NCI-H1436 (cell line): ENCODE results near the gene POLR1A.

Experiments
- DNase-seq: peaks from one replicate; lab custom pipeline; 2025; lab: John Stamatoyannopoulos, UW

POLR1A gene

GRCh38 chr2:86064006-86064405 is 41.7 kb downstream of the POLR1A start:
- DNase-seq: no peak

DNA sequence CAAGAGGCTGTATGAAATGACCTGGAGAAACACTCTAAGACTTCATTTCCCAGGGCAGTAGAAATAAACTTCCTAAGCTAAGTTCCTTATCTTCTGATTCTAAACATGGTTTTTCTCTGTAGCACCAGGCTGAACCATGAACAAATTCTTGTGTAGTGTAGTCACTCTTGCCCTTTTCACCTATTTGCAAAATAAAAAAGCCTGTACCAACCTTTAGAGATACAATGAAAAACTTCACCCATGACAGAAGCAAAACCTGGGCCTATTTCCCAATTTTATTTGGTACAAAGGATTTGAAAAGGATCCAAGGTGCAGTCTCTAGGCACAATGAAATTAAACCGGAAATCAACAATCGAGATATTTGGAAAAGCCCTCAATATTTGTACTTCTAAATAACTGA is 43.6 kb downstream of the POLR1A start:
- no peak for DNase-seq

DNA sequence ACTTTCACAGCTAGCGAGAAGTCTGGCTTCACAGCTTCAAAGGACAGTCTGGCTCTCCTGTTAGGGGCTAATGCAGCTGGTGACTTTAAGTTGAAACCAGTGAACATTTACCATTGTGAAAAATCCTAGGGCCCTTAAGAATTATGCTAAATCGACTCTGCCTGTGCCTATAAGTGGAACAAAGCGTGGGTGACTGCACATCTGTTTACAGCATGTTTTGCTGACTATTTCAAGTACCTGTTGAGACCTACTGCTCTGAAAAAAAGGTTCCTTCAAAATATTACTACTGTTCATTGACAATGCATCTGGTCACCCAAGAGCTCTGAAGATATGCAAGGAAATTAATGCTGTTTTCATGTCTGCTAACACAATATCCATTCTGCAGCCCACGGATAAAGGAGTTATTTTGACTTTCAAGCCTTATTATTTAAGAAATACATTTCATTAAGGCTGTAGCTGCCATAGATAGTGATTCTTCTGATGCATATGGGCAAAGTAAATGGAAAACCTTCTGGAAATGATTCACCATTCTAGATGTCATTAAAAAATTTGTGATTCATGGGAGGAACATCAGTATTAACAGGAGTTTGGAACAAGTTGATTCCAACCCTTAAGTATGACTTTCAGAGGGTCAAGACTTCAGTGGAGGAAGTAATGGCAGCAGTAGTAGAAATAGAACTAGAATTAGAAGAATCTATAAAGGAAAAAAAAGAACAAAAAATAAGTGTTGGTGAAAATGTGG is 48.9 kb downstream of the POLR1A start:
- DNase-seq: no peak

DNA sequence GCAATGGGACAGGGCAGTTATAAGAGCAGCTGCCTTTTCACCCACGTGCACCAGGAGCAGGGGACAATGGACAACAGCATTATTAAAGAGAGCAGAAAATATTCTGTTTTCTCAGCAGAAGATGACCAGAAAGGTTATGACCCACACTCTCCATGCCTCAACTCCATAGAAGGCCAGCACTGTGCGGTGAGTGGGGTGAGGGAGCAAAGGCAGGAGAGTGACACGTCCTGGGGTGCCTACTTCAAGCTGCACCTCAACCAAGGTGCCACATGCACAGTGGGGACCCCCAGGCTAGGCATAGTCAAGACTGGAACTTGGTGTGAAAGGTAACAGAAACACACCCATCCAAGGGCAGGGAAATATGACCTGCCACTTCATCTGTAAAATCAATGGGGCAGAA is 50.4 kb downstream of the POLR1A start:
- DNase-seq: no peak

- DNase-seq: no peak
These were observed 51.1 kb downstream of the POLR1A start for GRCh38 chr2:86054535-86055082.

DNA sequence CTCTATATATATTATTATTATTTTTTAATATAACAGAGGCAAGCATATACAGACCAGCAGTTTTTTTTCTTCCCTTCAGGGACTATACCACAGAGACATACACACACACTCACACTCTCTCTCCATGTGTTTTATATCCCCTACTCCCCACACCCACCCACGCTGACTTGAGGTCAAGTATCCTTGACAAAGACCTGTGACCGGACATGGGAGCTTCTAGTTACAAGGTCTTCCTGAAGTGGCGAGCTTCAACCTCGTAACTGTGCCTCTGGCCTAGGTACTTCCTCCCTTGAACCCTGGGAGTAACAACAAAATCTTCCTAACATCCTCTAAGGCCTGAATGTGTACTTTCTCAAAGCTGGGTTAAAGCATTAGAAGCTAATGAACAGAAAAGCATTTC is 52.5 kb downstream of the POLR1A start:
- DNase-seq: no peak

- no peak for DNase-seq
These were observed 53.0 kb downstream of the POLR1A start for GRCh38 chr2:86052676-86053075.

DNA sequence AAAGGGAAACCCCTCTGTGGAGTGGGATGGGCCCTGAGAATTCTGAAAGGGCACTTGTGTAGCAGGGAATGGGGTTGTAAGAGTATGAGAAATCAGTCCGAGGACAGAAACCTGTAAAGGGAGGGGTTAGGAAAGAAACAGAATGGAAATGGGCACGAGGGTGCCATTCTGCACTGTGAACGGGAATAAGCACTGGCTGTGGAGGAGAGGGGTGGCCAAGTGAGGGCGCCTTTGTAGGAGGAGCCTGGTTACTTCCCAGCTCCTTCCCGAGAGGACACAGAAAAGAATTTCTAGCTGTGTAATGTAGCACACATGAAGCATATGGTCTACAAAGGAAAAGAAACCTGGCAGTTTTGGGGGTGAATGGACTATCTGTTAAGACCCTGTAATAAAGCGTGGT is 53.4 kb downstream of the POLR1A start:
- DNase-seq: no peak

DNA sequence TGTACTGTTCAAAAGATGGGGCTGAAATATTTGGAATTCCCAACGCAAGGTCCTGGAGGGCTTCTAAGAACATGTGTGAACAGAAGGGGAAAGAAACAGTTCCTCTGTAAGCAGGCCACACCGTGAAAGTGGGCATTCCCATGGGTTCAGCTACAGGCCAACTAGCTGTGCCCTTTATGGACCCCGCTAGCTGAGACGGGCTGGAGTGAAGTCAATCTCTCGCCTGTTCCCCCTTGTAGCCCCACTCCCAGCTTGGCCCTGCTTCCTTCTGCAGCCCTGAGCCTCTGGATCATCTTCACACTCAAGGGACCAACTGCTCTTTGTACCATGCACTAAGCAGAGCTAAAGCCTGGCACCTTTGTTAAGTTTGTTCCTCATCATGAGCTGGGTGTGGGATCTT is 55.4 kb downstream of the POLR1A start:
- DNase-seq: no peak

DNA sequence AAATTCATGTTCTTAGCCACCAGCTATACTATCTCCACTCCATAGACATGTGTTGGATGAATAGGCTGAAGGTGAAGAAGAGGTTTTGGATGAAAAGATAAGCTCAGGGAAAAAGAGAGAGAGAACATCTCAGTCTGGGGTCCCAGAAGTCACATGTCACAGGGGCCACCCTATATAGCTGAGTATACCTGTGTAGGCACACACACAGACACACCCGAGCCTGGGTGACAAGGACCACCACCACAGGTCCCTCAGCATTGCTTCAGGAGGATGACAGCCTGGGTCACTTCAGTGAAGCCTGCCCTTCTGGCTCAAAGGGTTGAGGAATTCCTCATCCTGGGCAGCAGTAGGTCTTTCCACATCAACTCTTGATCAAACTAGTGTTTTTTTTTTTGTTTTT is 56.2 kb downstream of the POLR1A start:
- no peak for DNase-seq

DNA sequence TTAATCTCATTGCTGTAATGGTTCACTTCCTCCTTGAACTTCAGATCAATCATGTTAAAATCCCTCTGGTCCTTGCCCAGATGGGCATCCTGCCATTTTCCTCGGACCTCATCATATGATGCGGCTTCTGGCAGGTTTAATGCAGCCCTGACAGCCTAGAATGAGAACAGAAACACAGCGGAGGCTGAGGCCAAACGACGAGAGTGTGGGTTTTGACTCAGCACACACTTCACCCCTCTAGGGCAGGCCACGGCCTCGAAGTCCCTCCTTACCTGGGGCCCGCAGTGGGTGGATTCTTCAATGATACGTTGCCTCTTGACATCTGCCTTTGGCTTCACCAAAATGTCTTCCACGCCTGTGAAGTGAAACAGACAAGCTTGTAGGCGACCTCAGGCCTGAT is 56.8 kb downstream of the POLR1A start:
- DNase-seq: no peak

- DNase-seq: no peak
These were observed 57.3 kb downstream of the POLR1A start for GRCh38 chr2:86048383-86048701.

GRCh38 chr2:86047575-86048382 is 57.9 kb downstream of the POLR1A start:
- DNase-seq: no peak

DNA sequence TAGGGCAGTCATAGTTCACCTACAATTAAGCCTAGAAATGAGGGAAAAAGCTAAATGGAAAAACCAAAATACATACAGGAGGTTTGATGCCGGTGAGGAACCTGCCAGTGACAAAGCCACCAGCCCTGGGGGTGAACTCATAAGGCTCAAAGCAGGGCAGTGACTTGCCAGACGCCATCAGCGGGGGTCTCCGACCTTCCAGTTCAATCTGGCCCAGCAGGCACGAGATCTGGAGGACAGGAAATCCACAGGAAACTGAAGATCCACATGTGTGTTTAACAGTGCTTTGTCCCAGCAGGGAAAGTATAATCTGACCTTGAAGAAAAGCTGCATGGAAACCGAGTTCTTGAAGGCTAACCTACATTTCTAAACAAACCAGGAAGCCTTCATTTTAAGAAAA is 60.1 kb downstream of the POLR1A start:
- no peak for DNase-seq

DNA sequence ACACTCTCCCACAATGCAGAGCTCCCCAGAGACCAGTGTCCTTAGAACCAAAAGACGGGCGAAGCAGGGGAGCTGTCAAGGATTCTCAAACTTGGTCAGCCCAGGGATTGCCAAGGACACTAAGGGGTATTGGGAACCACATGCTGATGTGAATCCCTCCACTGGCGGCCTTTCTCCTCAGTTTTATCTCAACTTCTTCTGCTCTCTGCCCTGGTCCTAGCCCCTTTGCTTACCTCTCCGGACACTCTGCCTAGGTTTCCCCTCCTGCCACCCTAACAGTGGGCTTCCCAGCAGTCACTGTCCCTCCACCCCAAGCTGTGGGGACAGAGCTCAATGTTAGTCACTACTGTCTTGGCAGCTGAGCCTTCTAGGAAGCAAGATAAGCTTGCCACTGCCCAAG is 61.1 kb downstream of the POLR1A start:
- DNase-seq: no peak

DNA sequence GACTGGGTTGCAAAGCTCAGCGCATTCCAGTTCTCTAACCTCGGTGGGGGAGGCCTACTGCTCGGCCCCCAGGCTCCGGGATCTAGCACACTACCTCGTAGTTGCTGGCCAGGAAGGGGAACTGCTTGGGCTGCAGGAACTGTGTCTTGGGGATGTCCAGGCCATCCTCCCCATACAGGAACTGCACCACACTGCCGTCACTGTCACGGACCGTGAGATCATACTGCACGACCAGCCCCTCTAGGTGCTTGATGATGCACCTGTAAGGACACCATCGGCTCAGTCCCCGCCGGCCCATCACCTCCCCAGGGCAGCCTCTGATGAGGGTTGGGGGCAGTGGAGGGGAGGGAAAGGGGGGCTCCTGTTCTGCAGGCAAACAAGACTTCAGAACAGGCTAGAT is 61.6 kb downstream of the POLR1A start:
- no peak for DNase-seq

DNA sequence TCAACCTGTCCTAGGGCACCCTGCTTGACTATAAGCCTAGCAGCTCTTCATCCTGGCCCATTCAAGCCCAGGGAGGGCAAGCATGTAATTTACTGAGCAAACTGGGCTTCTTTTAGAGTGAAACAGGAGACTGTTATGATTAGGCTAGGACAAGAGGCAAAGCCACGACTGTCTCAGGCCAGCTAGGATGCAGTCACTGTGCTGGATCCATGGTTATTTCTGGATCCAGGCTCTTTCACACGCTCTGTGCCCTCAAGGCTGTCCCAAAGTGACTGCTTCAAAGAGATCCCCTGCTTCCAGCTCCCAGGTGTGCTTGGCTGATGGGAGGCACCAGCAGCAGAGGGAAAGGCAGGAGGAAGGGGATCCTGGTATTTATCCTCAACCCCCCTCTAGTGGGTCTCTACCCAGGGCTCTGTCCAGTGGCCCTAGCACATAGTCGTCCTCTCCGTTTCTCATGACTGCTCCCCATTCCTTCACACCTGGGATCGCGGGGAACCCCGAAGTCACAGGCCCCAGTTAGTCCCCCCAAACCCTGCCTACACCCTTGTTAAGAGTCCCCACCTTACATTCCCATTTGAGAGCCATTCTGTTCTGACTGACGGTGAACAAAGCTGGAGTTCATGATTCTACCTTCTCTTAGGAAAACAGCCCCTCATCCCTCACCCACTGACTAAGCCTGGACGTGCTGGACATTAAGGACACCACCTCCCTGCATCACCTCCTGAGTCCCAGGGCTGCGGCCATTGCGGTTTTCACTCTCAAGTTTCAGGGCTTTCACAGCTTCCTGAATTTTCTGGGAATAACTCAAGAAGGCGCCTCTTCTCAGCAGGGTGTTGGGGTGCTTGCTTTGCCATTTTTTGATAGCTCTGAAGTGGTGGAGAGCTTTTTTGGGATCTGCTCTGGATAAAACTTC is 63.2 kb downstream of the POLR1A start:
- DNase-seq: no peak

- no peak for DNase-seq
These were observed 65.6 kb downstream of the POLR1A start for GRCh38 chr2:86039963-86040655.

GRCh38 chr2:86039178-86039962 is 66.3 kb downstream of the POLR1A start:
- DNase-seq: no peak

- no peak for DNase-seq
These were observed 67.2 kb downstream of the POLR1A start for GRCh38 chr2:86038291-86039081.
